H1 (cell line): Measurements from ENCODE around the gene APOC4.

Experiments used
- EGR1 ChIP-seq: IDR thresholded peaks from 2 replicates; pipeline ENCODE4 v1.6.1; 2011; ENCODE audit warnings: low read depth, low read length, borderline replicate concordance
- EZH2 ChIP-seq: fragments of 200-600 bp; sonication (generic); IDR thresholded peaks from 2 replicates; pipeline ENCODE4 v1.7.1; 2012; ENCODE audit warnings: low read depth, mild to moderate bottlenecking, moderate library complexity, low read length, inconsistent platforms; ENCODE audit not compliant: severe bottlenecking
- FOSL1 ChIP-seq: IDR thresholded peaks from 2 replicates; pipeline ENCODE4 v1.6.1; 2011; ENCODE audit warnings: mild to moderate bottlenecking, low read depth, low read length, moderate library complexity; ENCODE audit not compliant: insufficient read depth
- HDAC6 ChIP-seq: IDR thresholded peaks from one replicate; pipeline ENCODE4 v1.7.1; 2012; ENCODE audit warnings: low read depth, mild to moderate bottlenecking, inconsistent platforms, low read length, moderate library complexity
- JUND ChIP-seq: IDR thresholded peaks from 2 replicates; pipeline ENCODE4 v1.6.1; 2011; ENCODE audit warnings: mild to moderate bottlenecking, improper control_type of control experiment, low read length
- PHF8 ChIP-seq: fragments of 200-600 bp; sonication (generic); conservative IDR thresholded peaks from 2 replicates; pipeline ENCODE4 v1.7.1; 2012; ENCODE audit warnings: low read depth, mild to moderate bottlenecking, inconsistent platforms, low read length, moderate library complexity
- POLR2A ChIP-seq, 2 experiments: IDR thresholded peaks; 1 replicate in 1 of 2; 2 replicates in 1 of 2; pipeline ENCODE4 v1.6.1; 2011; ENCODE audit warnings: low read depth in 2 of 2, low read length in 2 of 2, mild to moderate bottlenecking in 2 of 2; ENCODE audit errors: control extremely low read depth in 1 of 2
- POLR2AphosphoS5 ChIP-seq: IDR thresholded peaks from 2 replicates; pipeline ENCODE4 v1.6.1; 2011; ENCODE audit warnings: low read depth, low read length
- RAD21 ChIP-seq, 2 experiments: IDR thresholded peaks in 1 of 2; conservative IDR thresholded peaks in 1 of 2; 2 replicates each; pipeline ENCODE4 v1.6.1; 2011; ENCODE audit warnings: low read depth in 2 of 2, low read length in 2 of 2, improper control_type of control experiment in 1 of 2, inconsistent platforms in 1 of 2, mild to moderate bottlenecking in 1 of 2, moderate library complexity in 1 of 2
- SP1 ChIP-seq: IDR thresholded peaks from 2 replicates; pipeline ENCODE4 v1.6.1; 2011; ENCODE audit warnings: low read depth, low read length
- TBP ChIP-seq: IDR thresholded peaks from 2 replicates; pipeline ENCODE4 v1.6.1; 2011; ENCODE audit warnings: low read depth, low read length, improper control_type of control experiment
- TF ChIP-seq, protein P1 (sequence below): IDR thresholded peaks from 2 replicates; pipeline ENCODE4 v1.6.1; 2012; ENCODE audit warnings: low read length, inconsistent platforms
- TF ChIP-seq, protein P2 (sequence below), 3 experiments: IDR thresholded peaks; 1 replicate in 2 of 3; 2 replicates in 1 of 3; pipeline versions ENCODE4 v1.5.1 to v1.6.1; 2011; ENCODE audit warnings: low read length in 3 of 3, mild to moderate bottlenecking in 3 of 3, inconsistent platforms in 2 of 3, low read depth in 1 of 3, moderate library complexity in 1 of 3; ENCODE audit not compliant: insufficient read depth in 1 of 3; ENCODE audit errors: control extremely low read depth in 1 of 3
- TF ChIP-seq, protein P3 (sequence below): IDR thresholded peaks from 2 replicates; pipeline ENCODE4 v1.6.1; 2012; ENCODE audit warnings: inconsistent platforms

DNA sequence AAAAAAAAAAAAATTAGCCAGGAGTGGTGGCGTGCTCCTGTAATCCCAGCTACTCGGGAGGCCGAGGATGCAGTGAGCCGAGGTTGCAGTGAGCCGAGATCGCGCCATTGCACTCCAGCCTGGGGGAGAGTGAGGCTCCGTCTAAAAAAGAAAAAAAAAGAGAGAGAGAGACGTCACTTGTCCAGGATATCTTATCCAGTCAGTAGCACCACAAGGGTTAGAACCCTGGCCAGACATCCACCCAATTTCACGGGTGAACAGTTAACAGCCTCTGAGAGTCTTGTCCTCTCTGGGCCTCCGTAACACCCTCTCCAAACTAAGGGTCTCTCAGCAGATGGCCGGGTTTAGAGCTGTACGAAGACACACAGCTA is 12.2 kb downstream of the APOC4 start:
- TF ChIP-seq, protein P1, sequence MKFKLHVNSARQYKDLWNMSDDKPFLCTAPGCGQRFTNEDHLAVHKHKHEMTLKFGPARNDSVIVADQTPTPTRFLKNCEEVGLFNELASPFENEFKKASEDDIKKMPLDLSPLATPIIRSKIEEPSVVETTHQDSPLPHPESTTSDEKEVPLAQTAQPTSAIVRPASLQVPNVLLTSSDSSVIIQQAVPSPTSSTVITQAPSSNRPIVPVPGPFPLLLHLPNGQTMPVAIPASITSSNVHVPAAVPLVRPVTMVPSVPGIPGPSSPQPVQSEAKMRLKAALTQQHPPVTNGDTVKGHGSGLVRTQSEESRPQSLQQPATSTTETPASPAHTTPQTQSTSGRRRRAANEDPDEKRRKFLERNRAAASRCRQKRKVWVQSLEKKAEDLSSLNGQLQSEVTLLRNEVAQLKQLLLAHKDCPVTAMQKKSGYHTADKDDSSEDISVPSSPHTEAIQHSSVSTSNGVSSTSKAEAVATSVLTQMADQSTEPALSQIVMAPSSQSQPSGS, result no peak
- TF ChIP-seq POLR2AphosphoS5 (no peak), SP1 (no peak), POLR2A (IDR thresholded peaks at IDR 0.05; ENCODE audit: control extremely low read depth in 1 of 2, low read depth in 2 of 2, low read length in 2 of 2) (no peak), EZH2 (no peak), RAD21 (IDR thresholded peaks at IDR 0.05 in 1 of 2, conservative IDR thresholded peaks at IDR 0.05 in 1 of 2; ENCODE audit: low read depth in 2 of 2, low read length in 2 of 2) (no peak), JUND (no peak), EGR1 (no peak), HDAC6 (no peak), FOSL1 (no peak), TBP (no peak), PHF8 (no peak)
- TF ChIP-seq, protein P2, sequence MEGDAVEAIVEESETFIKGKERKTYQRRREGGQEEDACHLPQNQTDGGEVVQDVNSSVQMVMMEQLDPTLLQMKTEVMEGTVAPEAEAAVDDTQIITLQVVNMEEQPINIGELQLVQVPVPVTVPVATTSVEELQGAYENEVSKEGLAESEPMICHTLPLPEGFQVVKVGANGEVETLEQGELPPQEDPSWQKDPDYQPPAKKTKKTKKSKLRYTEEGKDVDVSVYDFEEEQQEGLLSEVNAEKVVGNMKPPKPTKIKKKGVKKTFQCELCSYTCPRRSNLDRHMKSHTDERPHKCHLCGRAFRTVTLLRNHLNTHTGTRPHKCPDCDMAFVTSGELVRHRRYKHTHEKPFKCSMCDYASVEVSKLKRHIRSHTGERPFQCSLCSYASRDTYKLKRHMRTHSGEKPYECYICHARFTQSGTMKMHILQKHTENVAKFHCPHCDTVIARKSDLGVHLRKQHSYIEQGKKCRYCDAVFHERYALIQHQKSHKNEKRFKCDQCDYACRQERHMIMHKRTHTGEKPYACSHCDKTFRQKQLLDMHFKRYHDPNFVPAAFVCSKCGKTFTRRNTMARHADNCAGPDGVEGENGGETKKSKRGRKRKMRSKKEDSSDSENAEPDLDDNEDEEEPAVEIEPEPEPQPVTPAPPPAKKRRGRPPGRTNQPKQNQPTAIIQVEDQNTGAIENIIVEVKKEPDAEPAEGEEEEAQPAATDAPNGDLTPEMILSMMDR (IDR thresholded peaks at IDR 0.05; ENCODE audit: control extremely low read depth in 1 of 3, insufficient read depth in 1 of 3, low read depth in 1 of 3, low read length in 3 of 3), result no peak
- TF ChIP-seq, protein P3, sequence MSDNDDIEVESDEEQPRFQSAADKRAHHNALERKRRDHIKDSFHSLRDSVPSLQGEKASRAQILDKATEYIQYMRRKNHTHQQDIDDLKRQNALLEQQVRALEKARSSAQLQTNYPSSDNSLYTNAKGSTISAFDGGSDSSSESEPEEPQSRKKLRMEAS, result no peak
